Head of caudate nucleus (tissue), 42 donors: ENCODE results near the gene ACTR8.
"Not testable (repeated sequence)": the region's sequence is repeated elsewhere in the genome, so short reads cannot be mapped to it uniquely, and the experiment has no call there.

ENCODE experiments used
- DNase-seq, 42 donors: peaks; one replicate each; pipeline versions ENCODE4 v3.0.0 to v3.0.0-alpha.2; 2020 to 2021; ENCODE audit warnings: mixed read lengths in 7 of 42
- intact Hi-C: fragments of 100-400 bp; cut with DNase I; formaldehyde crosslinking; loops from one replicate; pipeline ENCODE4 v1.15.0; 2022

The ACTR8 gene

GRCh38 chr3:53881691-53882593 is at the start of gene ACTR8:
Gene ACTR8 (minus strand): TSS chr3:53882152. CDS start chr3:53882101, 51 bp downstream.
- DNase-seq = peak; percentile 56 to 95 (median 89)
- intact Hi-C loops = no loop called here

GRCh38 chr3:53927208-53927872 is 45.4 kb upstream of the ACTR8 start:
- peak in 27 of 42 donors; percentile 6 to 62 (median 22) for DNase-seq
- intact Hi-C loops = not testable (repeated sequence)

DNA sequence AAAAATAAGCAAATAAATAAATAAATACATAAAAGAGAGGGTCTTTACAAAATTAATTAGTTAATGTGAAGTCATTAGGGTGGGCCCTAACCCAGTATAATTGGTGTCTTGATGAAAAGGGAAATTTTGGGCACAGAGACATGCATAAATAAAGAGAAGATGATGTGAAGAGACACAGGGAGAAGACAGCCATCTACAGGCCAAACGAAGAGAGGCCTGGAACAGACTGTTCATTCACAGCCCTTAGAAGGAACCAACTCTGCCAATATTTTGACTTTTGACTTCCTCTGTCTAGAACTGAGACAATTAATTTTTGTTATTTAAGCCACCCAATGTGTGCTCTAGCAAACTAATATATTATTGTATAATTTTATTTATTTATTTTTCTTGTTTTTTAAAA is 39.3 kb upstream of the ACTR8 start:
- intact Hi-C loops = no loop called here
- no peak for DNase-seq

DNA sequence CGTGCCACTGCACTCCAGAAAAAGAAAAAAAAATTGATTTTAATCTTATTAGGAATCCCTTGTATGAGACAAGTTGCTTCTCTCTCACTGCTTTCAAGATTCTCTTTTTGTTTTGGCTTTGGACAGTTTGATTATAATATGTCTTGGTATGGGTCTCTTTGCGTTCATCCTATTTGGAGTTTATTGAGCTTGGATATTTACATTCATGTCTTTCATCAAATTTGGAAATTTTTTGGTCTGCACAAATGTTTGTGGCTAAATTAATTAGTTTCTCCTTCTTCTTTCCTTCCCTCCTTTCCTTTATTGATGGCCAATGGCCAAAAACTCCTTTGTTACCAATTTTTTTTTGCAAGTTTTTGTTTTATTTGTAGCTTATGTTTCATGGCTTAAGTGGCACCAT is 37.8 kb upstream of the ACTR8 start:
- DNase-seq = no peak
- intact Hi-C loops = no loop called here

DNA sequence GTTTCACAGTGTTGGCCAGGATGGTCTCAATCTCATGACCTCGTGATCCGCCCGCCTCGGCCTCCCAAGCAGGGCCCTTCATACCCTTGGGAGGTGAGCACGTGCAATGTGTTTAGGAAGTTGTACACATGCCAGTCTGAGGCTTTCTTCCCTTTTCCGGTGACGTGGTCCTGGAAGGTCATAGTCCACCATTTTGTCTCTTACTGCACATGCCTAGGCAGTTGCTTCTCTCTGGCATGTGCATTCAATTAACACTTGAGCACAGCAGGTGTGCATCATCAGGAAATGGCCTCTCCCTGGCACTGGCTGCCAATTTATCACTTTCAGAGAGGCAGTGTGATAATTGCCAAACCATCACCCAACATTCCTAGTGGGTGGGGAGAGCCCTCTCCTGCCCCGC is 31.4 kb upstream of the ACTR8 start:
- DNase-seq = no peak
- intact Hi-C loops = no loop called here

GRCh38 chr3:53902711-53903110 is 20.8 kb upstream of the ACTR8 start:
- intact Hi-C loops = no loop called here
- no peak for DNase-seq

DNA sequence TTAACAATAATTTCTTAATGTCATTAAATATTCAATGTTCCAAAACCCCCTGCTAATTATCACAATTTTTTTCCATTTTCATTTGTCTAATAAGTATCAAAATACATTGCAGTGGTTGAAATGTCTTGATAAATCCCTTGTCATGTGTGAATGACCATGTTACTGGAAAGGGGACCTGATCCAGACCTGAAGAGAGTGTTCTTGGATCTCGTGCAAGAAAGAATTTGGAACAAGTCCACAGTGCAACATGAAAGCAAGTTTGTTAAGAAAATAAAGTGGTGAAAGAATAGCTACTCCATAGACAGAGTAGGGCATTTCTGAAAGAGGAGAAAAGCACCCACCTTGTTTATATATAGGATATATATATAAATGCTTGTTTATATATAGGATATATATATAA is 20.1 kb upstream of the ACTR8 start:
- DNase-seq = no peak
- intact Hi-C loops = no loop called here

DNA sequence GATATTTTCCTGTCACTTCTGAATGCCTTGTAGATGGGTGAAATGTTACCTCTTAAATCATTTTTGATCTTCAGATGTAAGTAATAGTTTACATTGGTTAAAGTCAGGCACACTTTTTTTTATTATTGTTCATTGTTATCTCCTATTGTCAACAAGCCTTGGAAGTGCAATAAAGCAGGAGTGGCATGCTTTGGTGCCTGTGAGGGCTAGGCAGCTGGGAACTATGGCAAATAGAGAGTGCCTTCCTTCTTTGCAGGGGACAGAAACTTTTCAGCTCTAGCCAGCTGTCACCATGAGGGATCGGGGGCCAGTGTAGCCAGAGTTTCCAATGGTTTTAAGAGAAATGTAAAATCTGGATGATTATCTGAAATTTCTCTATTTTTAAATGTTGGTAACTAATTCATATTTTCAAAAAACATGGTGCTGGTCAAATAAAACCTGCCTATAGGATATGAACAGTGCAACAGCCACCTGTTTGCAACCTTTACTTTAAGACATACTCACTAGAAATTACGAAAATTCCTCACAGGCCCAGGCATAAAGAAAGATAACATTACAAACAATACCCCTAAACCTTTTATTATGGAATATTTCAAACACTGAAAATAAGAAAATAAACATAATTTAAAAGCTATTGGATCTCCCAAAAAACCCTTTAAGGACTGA is 18.8 kb upstream of the ACTR8 start:
- DNase-seq = peak in 1 of 42 donors; percentile 5
- intact Hi-C loops = no loop called here

- DNase-seq = no peak
- intact Hi-C loops = no loop called here
Observed at GRCh38 chr3:53899750-53900149, 17.8 kb upstream of the ACTR8 start.

DNA sequence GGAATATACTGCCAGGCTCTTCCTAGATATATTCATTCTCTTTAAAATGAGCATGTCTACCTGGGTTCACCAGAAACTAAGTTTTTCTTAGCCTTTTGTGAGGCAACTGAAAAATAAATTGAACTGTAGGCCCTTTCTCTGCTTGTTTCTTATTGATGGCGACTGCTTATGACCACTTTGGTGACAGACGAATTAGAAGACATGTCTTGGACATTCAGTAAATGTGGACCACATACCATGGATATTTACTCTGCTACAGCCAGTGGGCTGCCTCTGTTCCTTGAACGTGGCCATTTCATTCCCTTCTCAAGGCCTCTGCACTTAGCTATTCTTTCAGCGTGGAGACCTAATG is 10.3 kb upstream of the ACTR8 start:
- DNase-seq = peak in 1 of 42 donors; percentile 8
- intact Hi-C loops = no loop called here

DNA sequence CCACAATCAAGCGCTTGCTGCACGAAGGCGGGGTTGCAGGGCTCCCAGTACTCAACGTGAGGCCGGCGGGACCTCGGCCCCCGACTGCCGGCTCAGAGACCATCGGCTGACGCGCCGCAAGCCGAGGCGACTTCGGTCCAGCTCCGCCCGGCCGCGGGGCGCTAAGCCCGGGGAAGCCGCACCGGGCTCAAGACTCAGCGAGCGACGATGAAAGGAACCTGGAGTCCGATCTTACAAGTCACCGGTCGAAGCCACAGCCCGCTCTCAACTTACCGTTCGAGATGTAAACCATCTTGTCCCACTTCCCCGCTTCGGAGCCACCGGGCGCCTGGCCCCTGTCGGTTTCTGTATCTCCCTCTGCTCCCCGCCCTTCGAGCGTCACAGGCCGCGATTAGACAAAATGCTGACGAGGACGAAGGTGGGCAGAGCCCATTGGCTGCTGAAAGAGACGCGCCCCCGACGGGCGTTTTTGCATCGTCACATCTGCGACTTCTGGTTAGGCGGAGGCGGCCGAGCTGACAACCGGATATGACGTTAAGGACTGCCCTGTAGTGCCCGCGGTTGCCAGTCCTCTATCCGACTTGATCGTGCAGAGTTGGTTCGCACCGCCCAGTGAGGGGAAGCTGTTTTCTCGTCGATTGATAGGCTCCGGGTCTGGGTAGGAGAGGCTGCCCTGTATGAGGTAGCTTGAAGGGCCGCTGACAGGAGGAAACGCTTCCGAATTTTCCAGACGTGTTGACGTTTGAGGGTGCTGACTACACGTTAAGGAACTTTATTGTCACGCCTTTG is 9.7 kb upstream of the ACTR8 start, which contains the start of gene SELENOK:
SELENOK (minus strand) TSS at position 363 of the 789 bp plus-strand sequence.
- peak; percentile 97 to 100 (median 99) for DNase-seq
- intact Hi-C loops = no loop called here

- DNase-seq = peak in 30 of 42 donors; percentile 18 to 71 (median 40)
- intact Hi-C loops = no loop called here
Observed at GRCh38 chr3:53890726-53891475, 8.9 kb upstream of the ACTR8 start.

DNA sequence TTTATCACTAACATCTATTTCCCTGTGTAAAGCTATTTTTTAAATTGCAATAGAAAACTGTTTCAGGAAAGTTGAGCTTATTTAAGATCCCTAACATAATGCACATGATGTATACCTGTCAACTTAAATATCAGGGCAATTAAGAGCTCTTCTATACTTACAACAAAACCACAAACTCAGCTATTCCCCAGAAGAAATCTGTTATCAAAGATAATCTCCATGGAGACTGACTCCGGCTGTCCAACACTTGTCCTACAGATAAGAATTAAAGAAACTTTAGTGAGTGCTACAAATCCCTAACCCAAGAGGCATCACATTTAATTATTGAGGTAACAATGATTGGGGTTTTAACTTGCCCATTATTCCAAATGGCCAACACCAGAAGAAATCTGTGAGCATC is 6.3 kb upstream of the ACTR8 start:
- DNase-seq = no peak
- intact Hi-C loops = no loop called here

GRCh38 chr3:53887446-53887845 is 5.5 kb upstream of the ACTR8 start:
- intact Hi-C loops = no loop called here
- no peak for DNase-seq

GRCh38 chr3:53885239-53885638 is 3.3 kb upstream of the ACTR8 start:
- DNase-seq = peak in 12 of 42 donors; percentile 14 to 66 (median 36)
- intact Hi-C loops = no loop called here

- intact Hi-C loops = no loop called here
- DNase-seq = no peak
Observed at GRCh38 chr3:53884623-53885022, 2.7 kb upstream of the ACTR8 start.

- intact Hi-C loops = no loop called here
Observed at GRCh38 chr3:53883008-53883407, 1.1 kb upstream of the ACTR8 start.

More at GRCh38 chr3:53883008-53883407, 1.1 kb upstream of the ACTR8 start:
- no peak for DNase-seq
